IMR-90 (cell line): ENCODE data around the gene MRPL1. TPM values are rescaled to one million over a fixed set of nuclear protein-coding genes. Genes with fewer than 3 reads are reported as not detected.

ENCODE experiments used
- ATAC-seq: fragments of 200-7000 bp; cut with Tn5 transposase; 2 replicates; pipeline ENCODE4 v1.9.1; 2020; ENCODE audit warnings: low read depth, mild to moderate bottlenecking, moderate library complexity
- BruUV-seq: library from RNA; stranded (reverse); fragments of 400-500 nt; replicated peaks from 2 replicates; lab custom pipeline; 2021; lab: Mats Ljungman, UMichigan
- CTCF ChIA-PET: fragments of 300-600 bp; formaldehyde crosslinking; extraction: SDS; loops from one replicate; lab custom pipeline; 2021; ENCODE audit warnings: antibody characterized with exemption; lab: Yijun Ruan, JAX
- POLR2A ChIA-PET: fragments of 300-600 bp; sonication (Branson Sonifier 250); formaldehyde crosslinking; loops from one replicate; lab custom pipeline; 2022; ENCODE audit warnings: antibody characterized with exemption; ENCODE audit not compliant: unreplicated experiment; lab: Charles Lee
- DNase-seq: peaks from one replicate; pipeline ENCODE4 v3.0.0; 2013
- H2AFZ ChIP-seq: replicated peaks from 2 replicates; pipeline ENCODE3; 2013; ENCODE audit warnings: low read length, mild to moderate bottlenecking; ENCODE audit not compliant: poor library complexity
- H2AK5ac ChIP-seq: 2 replicates; pipeline ENCODE4 v1.6.1; 2013; ENCODE audit warnings: low read depth, low read length, inconsistent platforms
- H2AK9ac ChIP-seq: replicated peaks from 2 replicates; pipeline ENCODE3; 2013; ENCODE audit warnings: mild to moderate bottlenecking, low read depth, low read length, moderate library complexity; ENCODE audit not compliant: poor library complexity
- H2BK120ac ChIP-seq: 2 replicates; pipeline ENCODE4 v1.6.1; 2013; ENCODE audit warnings: low read depth, low read length, inconsistent platforms
- H2BK15ac ChIP-seq: 3 replicates; pipeline ENCODE4 v1.6.1; 2013; ENCODE audit warnings: low read depth, low read length, inconsistent platforms
- H2BK20ac ChIP-seq: 2 replicates; pipeline ENCODE4 v1.6.1; 2013; ENCODE audit warnings: low read depth, mild to moderate bottlenecking, inconsistent platforms, low read length, moderate library complexity
- H2BK5ac ChIP-seq: 2 replicates; pipeline ENCODE4 v1.6.1; 2013; ENCODE audit warnings: mild to moderate bottlenecking, low read depth, low read length, inconsistent platforms; ENCODE audit not compliant: poor library complexity, severe bottlenecking
- H3K14ac ChIP-seq: replicated peaks from 2 replicates; pipeline ENCODE4 v1.6.1; 2013; ENCODE audit warnings: low read depth, low read length, inconsistent platforms
- H3K18ac ChIP-seq: 2 replicates; pipeline ENCODE4 v1.6.1; 2013; ENCODE audit warnings: low read depth, low read length, control low read depth
- H3K23ac ChIP-seq: 2 replicates; pipeline ENCODE4 v1.6.1; 2013; ENCODE audit warnings: low read depth, low read length, inconsistent platforms
- H3K27ac ChIP-seq: 2 replicates; pipeline ENCODE4 v1.5.1; 2013; ENCODE audit warnings: mild to moderate bottlenecking, control low read depth, low read length; ENCODE audit not compliant: insufficient read depth
- H3K27me3 ChIP-seq: 2 replicates; pipeline ENCODE4 v1.6.1; 2013; ENCODE audit warnings: low read length; ENCODE audit not compliant: control insufficient read depth, insufficient read depth
- H3K36me3 ChIP-seq: 2 replicates; pipeline ENCODE4 v1.6.1; 2013; ENCODE audit warnings: low read length, mixed read lengths; ENCODE audit not compliant: control insufficient read depth, insufficient read depth
- H3K4ac ChIP-seq: 2 replicates; pipeline ENCODE4 v1.6.1; 2013; ENCODE audit warnings: low read depth, low read length, inconsistent platforms
- H3K4me1 ChIP-seq: 2 replicates; pipeline ENCODE4 v1.6.1; 2013; ENCODE audit warnings: low read length, mixed read lengths; ENCODE audit not compliant: control insufficient read depth, insufficient read depth
- H3K4me2 ChIP-seq: 2 replicates; pipeline ENCODE4 v1.6.1; 2013; ENCODE audit warnings: low read depth, mild to moderate bottlenecking, control low read depth, low read length, moderate library complexity
- H3K4me3 ChIP-seq: 2 replicates; pipeline ENCODE4 v1.5.1; 2013; ENCODE audit warnings: low read depth, mild to moderate bottlenecking, control low read depth, low read length, moderate library complexity; ENCODE audit not compliant: insufficient read depth
- H3K56ac ChIP-seq: 2 replicates; pipeline ENCODE4 v1.6.1; 2013; ENCODE audit warnings: low read length, inconsistent platforms; ENCODE audit not compliant: insufficient read depth; ENCODE audit errors: extremely low read depth
- H3K79me1 ChIP-seq, 2 experiments: 2 replicates each; pipeline ENCODE4 v1.6.1; 2013; ENCODE audit warnings: low read length in 2 of 2, inconsistent platforms in 1 of 2, low read depth in 1 of 2
- H3K9ac ChIP-seq: 2 replicates; pipeline ENCODE4 v1.6.1; 2013; ENCODE audit warnings: low read depth, low read length, control low read depth
- H3K9me1 ChIP-seq: 2 replicates; pipeline ENCODE4 v1.6.1; 2013; ENCODE audit warnings: low read length, inconsistent platforms; ENCODE audit not compliant: insufficient read depth
- H3K9me3 ChIP-seq: 2 replicates; pipeline ENCODE4 v1.6.1; 2013; ENCODE audit warnings: low read length; ENCODE audit not compliant: control insufficient read depth, insufficient read depth
- H4K20me1 ChIP-seq: 2 replicates; pipeline ENCODE4 v1.6.1; 2013; ENCODE audit warnings: low read length, inconsistent platforms; ENCODE audit not compliant: insufficient read depth
- H4K5ac ChIP-seq: 2 replicates; pipeline ENCODE4 v1.6.1; 2013; ENCODE audit warnings: mild to moderate bottlenecking, low read depth, low read length, control low read depth
- H4K8ac ChIP-seq, 2 experiments: 2 replicates each; pipeline ENCODE4 v1.6.1; 2013; ENCODE audit warnings: low read depth in 2 of 2, low read length in 2 of 2, control low read depth in 1 of 2, inconsistent platforms in 1 of 2
- H4K91ac ChIP-seq: 2 replicates; pipeline ENCODE4 v1.6.1; 2013; ENCODE audit warnings: low read depth, low read length, inconsistent platforms; ENCODE audit not compliant: insufficient read depth
- SMC3 ChIP-seq: fragments of 150-350 bp; IDR thresholded peaks from 2 replicates; pipeline ENCODE4 v1.6.1; 2016; ENCODE audit warnings: low read depth, mild to moderate bottlenecking, antibody characterized with exemption, low read length, moderate library complexity
- WGBS, 2 experiments: methylation state at CpG; one replicate each; pipeline versions ENCODE4 v1.1.5 to v1.1.7; 2013; ENCODE audit warnings: missing lambda C conversion rate in 2 of 2; ENCODE audit not compliant: insufficient read length in 1 of 2; ENCODE audit errors: extremely low coverage in 2 of 2; 5-methylcytosine and 5-hydroxymethylcytosine counted together
- dilution Hi-C: fragments of 300-500 bp; cut with HindIII; formaldehyde crosslinking; loops from one replicate; pipeline ENCODE4 v1.14.3; 2018; ENCODE audit warnings: low sequenced_read_pairs; ENCODE audit not compliant: unreplicated experiment
- in situ Hi-C: fragments of 300-500 bp; cut with MboI; formaldehyde crosslinking; loops from 3 replicates; pipeline ENCODE4 v1.14.3; 2019; ENCODE audit warnings: low sequenced_read_pairs, inconsistent platforms, mixed read lengths
- intact Hi-C: fragments of 100-400 bp; cut with micrococcal nuclease; formaldehyde crosslinking; loops from 2 replicates; pipeline ENCODE4 v1.10.0; 2022
- polyA plus RNA-seq, 3 experiments: library from polyadenylated mRNA; depleted of rRNA; stranded (reverse); fragments of >200 nt; gene quantifications; 2 replicates each; pipeline ENCODE4 v1.2.3, GENCODE V29; 2012; ENCODE audit warnings: low replicate concordance in 1 of 3
- total RNA-seq: library from RNA; depleted of rRNA; stranded (reverse); fragments of >200 nt; gene quantifications from 2 replicates; pipeline ENCODE4 v1.2.3, GENCODE V29; 2012

Gene MRPL1
- total and polyA plus RNA-seq, 2 of the 4 experiments (the other 2 are of a cell fraction), result 13.4 to 22.5 TPM

- H2BK20ac ChIP-seq, result no peak overlapping the region
- H4K91ac ChIP-seq, result no peak overlapping the region
- H2AK5ac ChIP-seq, result no peak overlapping the region
- peaks cover 1% of the 10 kb centered on the region; the same call in 1 of the 2 replicates for H3K4me1 ChIP-seq
- in situ Hi-C loops, result loop anchor here (25.0 kb wide), 1 partner anchor 472 kb away; no protein-coding TSS in a partner anchor
- no peak overlapping the region for H2BK15ac ChIP-seq
- ChIA-PET POLR2A (no interaction called here), CTCF (no interaction called here)
- H3K56ac ChIP-seq, result no peak overlapping the region
- H3K36me3 ChIP-seq, result no peaks in the 10 kb centered on the region
- H2BK5ac ChIP-seq, result no peak overlapping the region
- no peak overlapping the region for H4K5ac ChIP-seq
- H3K27me3 ChIP-seq, result no peaks in the 10 kb centered on the region
- no peak overlapping the region for H3K4me3 ChIP-seq
- H3K9me1 ChIP-seq, result no peaks in the 10 kb centered on the region
- WGBS, 2 experiments, result no CpG with 5 or more reads among the region's 3 CpGs
- DNase-seq, result no peak
- H2AK9ac ChIP-seq, result no peak overlapping the region
- H3K9me3 ChIP-seq, result no peaks in the 10 kb centered on the region
- no peak overlapping the region for H3K27ac ChIP-seq
- intact Hi-C loops, result no loop called here
- no peak for ATAC-seq
- no peak overlapping the region for H3K4ac ChIP-seq
- H3K18ac ChIP-seq, result no peak overlapping the region
- peaks cover 0 to 6% of the 10 kb centered on the region in 2 experiments; a peak in 2 of 4 replicates for H3K79me1 ChIP-seq
- no peak overlapping the region for H3K4me2 ChIP-seq
- H3K9ac ChIP-seq, result no peak overlapping the region
- H4K8ac ChIP-seq, result no peak overlapping the region
- H3K23ac ChIP-seq, result no peak overlapping the region
- dilution Hi-C loops, result no loop called here
- H3K14ac ChIP-seq, result no peak overlapping the region
- no TSS peak for BruUV-seq
- no peak overlapping the region for H2AFZ ChIP-seq
- H4K20me1 ChIP-seq, result no peaks in the 10 kb centered on the region
- no peak for TF ChIP-seq SMC3
- no peak overlapping the region for H2BK120ac ChIP-seq
Measured at GRCh38 chr4:77859256-77859655, 3.4 kb upstream of the MRPL1 start.
